OCI-LY7 (cell line): ENCODE results near the gene SOS1. TPM values are rescaled to one million over a fixed set of nuclear protein-coding genes. Genes with fewer than 3 reads are reported as not detected.

Experiments
- BruUV-seq: library from RNA; stranded (reverse); fragments of 400-500 nt; replicated peaks from 2 replicates; lab custom pipeline; 2021; lab: Mats Ljungman, UMichigan
- CTCF ChIA-PET: fragments of 300-600 bp; sonication (Branson Sonifier 250); formaldehyde crosslinking; loops from one replicate; lab custom pipeline; 2022; ENCODE audit warnings: antibody characterized with exemption; ENCODE audit not compliant: unreplicated experiment; lab: Charles Lee
- POLR2A ChIA-PET: fragments of 300-600 bp; sonication (Branson Sonifier 250); formaldehyde crosslinking; loops from one replicate; lab custom pipeline; 2022; ENCODE audit warnings: antibody characterized with exemption; lab: Charles Lee
- DNase-seq: peaks from one replicate; pipeline ENCODE4 v3.0.0-alpha.2; 2015; ENCODE audit warnings: low spot score
- H2AFZ ChIP-seq: fragments of 200-600 bp; sonication (generic), shearing (Covaris generic); 2 replicates; pipeline ENCODE4 v1.6.1; 2014; ENCODE audit warnings: mild to moderate bottlenecking, antibody characterized with exemption, low read length, moderate library complexity
- H3K27ac ChIP-seq: fragments of 200-600 bp; sonication (generic); 2 replicates; pipeline ENCODE4 v1.5.1; 2014; ENCODE audit warnings: mixed run types, low read depth, mild to moderate bottlenecking, moderate library complexity, low read length, inconsistent platforms; ENCODE audit not compliant: poor library complexity, severe bottlenecking
- H3K36me3 ChIP-seq: fragments of 200-600 bp; sonication (generic); 2 replicates; pipeline ENCODE4 v1.6.1; 2014; ENCODE audit warnings: mild to moderate bottlenecking, antibody characterized with exemption, low read length, moderate library complexity, mixed read lengths; ENCODE audit not compliant: insufficient read depth
- H3K4me1 ChIP-seq: fragments of 200-600 bp; sonication (generic); 2 replicates; pipeline ENCODE4 v1.5.1; 2014; ENCODE audit warnings: mild to moderate bottlenecking, low read length; ENCODE audit not compliant: insufficient read depth, poor library complexity, severe bottlenecking
- H3K4me2 ChIP-seq: fragments of 200-600 bp; sonication (generic); 2 replicates; pipeline ENCODE4 v1.6.1; 2014; ENCODE audit warnings: mild to moderate bottlenecking, low read length
- H3K4me3 ChIP-seq: fragments of 200-600 bp; sonication (generic); 2 replicates; pipeline ENCODE4 v1.5.1; 2014; ENCODE audit warnings: mild to moderate bottlenecking, low read depth, low read length; ENCODE audit not compliant: poor library complexity, severe bottlenecking
- H3K79me2 ChIP-seq: fragments of 200-600 bp; sonication (generic); 2 replicates; pipeline ENCODE4 v1.6.1; 2016; ENCODE audit warnings: low read depth, mild to moderate bottlenecking, low read length, moderate library complexity, mixed read lengths; ENCODE audit not compliant: insufficient read depth
- H3K9me2 ChIP-seq: fragments of 200-600 bp; sonication (generic); 2 replicates; pipeline ENCODE4 v1.6.1; 2016; ENCODE audit warnings: mild to moderate bottlenecking, low read length, mixed read lengths; ENCODE audit not compliant: insufficient read depth
- H3K9me3 ChIP-seq: fragments of 200-600 bp; sonication (generic); 2 replicates; pipeline ENCODE4 v1.6.1; 2014; ENCODE audit warnings: mild to moderate bottlenecking, mixed run types, low read length, mixed read lengths
- H4K20me1 ChIP-seq: fragments of 200-600 bp; sonication (generic); 2 replicates; pipeline ENCODE4 v1.6.1; 2014; ENCODE audit warnings: mild to moderate bottlenecking, antibody characterized with exemption, low read length, moderate library complexity, mixed read lengths; ENCODE audit not compliant: insufficient read depth
- EZH2phosphoT487 ChIP-seq: fragments of 200-600 bp; sonication (generic); IDR thresholded peaks from 2 replicates; pipeline ENCODE4 v1.6.1; 2018; ENCODE audit warnings: low read depth, borderline replicate concordance, mild to moderate bottlenecking, mixed run types, antibody characterized with exemption, low read length, moderate library complexity, mixed read lengths
- intact Hi-C: fragments of 100-400 bp; cut with micrococcal nuclease; formaldehyde crosslinking; loops from one replicate; pipeline ENCODE4 v1.10.0; 2022; ENCODE audit not compliant: unreplicated experiment
- total RNA-seq, 2 experiments: library from RNA; depleted of rRNA in 1 of 2; stranded (reverse); fragments of >200 nt in 1 of 2; shearing (Covaris generic) in 1 of 2; gene quantifications; 2 replicates each; pipeline ENCODE4 v1.2.3, GENCODE V29; 2014 to 2022
- TF ChIP-seq, protein P1 (sequence below): fragments of 200-600 bp; sonication (generic); conservative IDR thresholded peaks from 2 replicates; pipeline ENCODE4 v1.5.1; 2014; ENCODE audit warnings: mild to moderate bottlenecking, antibody characterized with exemption, low read length, moderate library complexity, mixed read lengths

SOS1 gene
- total RNA-seq, 2 experiments from 2014 or later: 21.3 to 40.0 TPM

DNA sequence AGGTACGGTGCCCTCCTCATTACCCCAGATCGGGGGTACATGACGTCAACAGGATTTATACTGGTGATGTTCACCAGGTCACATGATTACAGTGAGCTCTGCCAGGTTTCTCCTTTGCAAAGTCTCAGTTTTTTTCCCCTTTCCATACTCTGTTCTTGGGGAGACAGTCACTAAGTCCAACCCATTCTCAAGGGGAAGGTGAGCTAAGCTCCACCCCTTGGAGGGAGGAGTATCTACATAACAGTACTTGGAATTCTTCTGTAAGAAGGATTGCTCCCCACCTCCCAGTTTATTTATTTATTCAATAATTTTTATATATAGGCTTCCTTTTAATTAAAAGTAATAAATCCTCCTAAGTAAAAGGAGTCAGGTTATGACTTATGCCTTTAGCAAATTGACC, 34.1 kb upstream of the SOS1 start:
- no peaks in the 10 kb centered on the region for H3K9me2 ChIP-seq
- H3K36me3 ChIP-seq: no peaks in the 10 kb centered on the region
- intact Hi-C loops: no loop called here
- H3K4me3 ChIP-seq: no peak overlapping the region
- no peaks in the 10 kb centered on the region for H3K9me3 ChIP-seq
- CTCF ChIA-PET: no interaction called here
- no peaks in the 10 kb centered on the region for H3K4me1 ChIP-seq
- no TSS peak for BruUV-seq
- H4K20me1 ChIP-seq: no peaks in the 10 kb centered on the region
- no peak overlapping the region for H2AFZ ChIP-seq
- POLR2A ChIA-PET: no interaction called here
- TF ChIP-seq, protein P1, sequence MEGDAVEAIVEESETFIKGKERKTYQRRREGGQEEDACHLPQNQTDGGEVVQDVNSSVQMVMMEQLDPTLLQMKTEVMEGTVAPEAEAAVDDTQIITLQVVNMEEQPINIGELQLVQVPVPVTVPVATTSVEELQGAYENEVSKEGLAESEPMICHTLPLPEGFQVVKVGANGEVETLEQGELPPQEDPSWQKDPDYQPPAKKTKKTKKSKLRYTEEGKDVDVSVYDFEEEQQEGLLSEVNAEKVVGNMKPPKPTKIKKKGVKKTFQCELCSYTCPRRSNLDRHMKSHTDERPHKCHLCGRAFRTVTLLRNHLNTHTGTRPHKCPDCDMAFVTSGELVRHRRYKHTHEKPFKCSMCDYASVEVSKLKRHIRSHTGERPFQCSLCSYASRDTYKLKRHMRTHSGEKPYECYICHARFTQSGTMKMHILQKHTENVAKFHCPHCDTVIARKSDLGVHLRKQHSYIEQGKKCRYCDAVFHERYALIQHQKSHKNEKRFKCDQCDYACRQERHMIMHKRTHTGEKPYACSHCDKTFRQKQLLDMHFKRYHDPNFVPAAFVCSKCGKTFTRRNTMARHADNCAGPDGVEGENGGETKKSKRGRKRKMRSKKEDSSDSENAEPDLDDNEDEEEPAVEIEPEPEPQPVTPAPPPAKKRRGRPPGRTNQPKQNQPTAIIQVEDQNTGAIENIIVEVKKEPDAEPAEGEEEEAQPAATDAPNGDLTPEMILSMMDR: no peak
- no peak for TF ChIP-seq EZH2phosphoT487
- no peak overlapping the region for H3K27ac ChIP-seq
- no peaks in the 10 kb centered on the region for H3K79me2 ChIP-seq
- H3K4me2 ChIP-seq: no peak overlapping the region
- no peak for DNase-seq

DNA sequence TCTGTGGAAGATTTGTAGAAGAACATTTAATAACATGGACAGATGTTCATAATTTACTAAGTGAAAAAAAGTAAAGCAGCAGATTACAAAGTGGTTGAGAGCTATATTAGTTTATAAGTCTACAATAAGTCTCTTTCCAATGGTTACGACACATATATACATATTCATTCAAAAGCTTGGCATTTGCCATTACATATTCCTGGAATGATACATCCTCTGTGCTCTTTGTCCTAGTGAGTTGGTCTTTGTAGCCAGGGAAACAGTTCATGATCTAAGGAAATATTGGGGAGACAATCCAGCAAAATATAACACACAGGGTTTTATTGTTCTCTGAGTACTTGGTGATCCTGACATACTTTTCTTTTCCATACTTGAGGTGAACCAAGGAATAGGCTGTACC, 32.5 kb upstream of the SOS1 start:
- Histone ChIP-seq H3K36me3 (no peaks in the 10 kb centered on the region), H3K4me2 (no peak overlapping the region), H3K27ac (no peak overlapping the region), H4K20me1 (no peaks in the 10 kb centered on the region), H3K9me3 (no peaks in the 10 kb centered on the region), H3K4me3 (no peak overlapping the region), H3K9me2 (no peaks in the 10 kb centered on the region), H2AFZ (no peak overlapping the region), H3K4me1 (no peaks in the 10 kb centered on the region), H3K79me2 (no peaks in the 10 kb centered on the region)
- CTCF ChIA-PET: no interaction called here
- intact Hi-C loops: no loop called here
- TF ChIP-seq, protein P1: no peak
- TF ChIP-seq EZH2phosphoT487: no peak
- DNase-seq: no peak
- no TSS peak for BruUV-seq
- POLR2A ChIA-PET: interaction anchor here (0.7 kb wide), 1 partner anchor 27 kb away, joined by 4 read pairs; no protein-coding TSS in a partner anchor

DNA sequence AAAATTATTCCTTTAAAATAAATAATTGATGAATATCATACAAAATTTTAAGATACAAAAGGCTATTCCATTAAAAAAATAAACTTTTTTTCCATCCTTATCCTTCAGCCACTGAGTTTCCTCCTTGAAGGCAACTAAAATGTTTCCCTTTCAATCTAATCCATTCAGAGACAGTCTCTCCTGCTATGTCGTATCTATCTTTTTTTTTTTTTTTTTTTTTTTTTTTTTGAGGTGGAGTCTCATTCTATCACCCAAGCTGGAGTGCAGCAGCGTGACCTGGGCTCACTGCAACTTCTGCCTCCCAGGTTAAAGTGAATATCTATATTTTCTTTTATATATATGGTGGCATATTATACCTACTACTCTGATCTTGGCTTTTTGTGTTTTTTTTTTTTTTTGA, 31.7 kb upstream of the SOS1 start:
- H3K4me1 ChIP-seq: no peaks in the 10 kb centered on the region
- no peaks in the 10 kb centered on the region for H3K9me3 ChIP-seq
- ChIA-PET POLR2A (no interaction called here), CTCF (no interaction called here)
- H4K20me1 ChIP-seq: no peaks in the 10 kb centered on the region
- no peak for DNase-seq
- no peaks in the 10 kb centered on the region for H3K9me2 ChIP-seq
- H3K79me2 ChIP-seq: no peaks in the 10 kb centered on the region
- no peak overlapping the region for H3K27ac ChIP-seq
- H3K36me3 ChIP-seq: no peaks in the 10 kb centered on the region
- intact Hi-C loops: no loop called here
- TF ChIP-seq, protein P1: no peak
- TF ChIP-seq EZH2phosphoT487: no peak
- no peak overlapping the region for H2AFZ ChIP-seq
- no peak overlapping the region for H3K4me3 ChIP-seq
- no peak overlapping the region for H3K4me2 ChIP-seq
- no TSS peak for BruUV-seq
